Sigmoid colon (tissue), 4 donors: ENCODE data around the gene FMNL2.

Experiments used
- EP300 ChIP-seq, 4 donors: sonication (generic); formaldehyde crosslinking; IDR thresholded peaks; one replicate each; pipeline ENCODE4 v1.6.1; 2017; ENCODE audit warnings: antibody characterized with exemption in 4 of 4
- POLR2A ChIP-seq, 2 donors: fragments of 450-650 bp; IDR thresholded peaks; one replicate each; pipeline ENCODE4 v1.6.1; 2016; ENCODE audit warnings: antibody characterized with exemption in 2 of 2, mild to moderate bottlenecking in 2 of 2, moderate library complexity in 2 of 2
- POLR2AphosphoS5 ChIP-seq, 4 donors: sonication (generic); formaldehyde crosslinking; IDR thresholded peaks; one replicate each; pipeline ENCODE4 v1.6.1; 2017; ENCODE audit warnings: antibody characterized with exemption in 4 of 4
- TF ChIP-seq, protein P1 (sequence below), 4 experiments: fragments of 450-650 bp in 3 of 4; fragments of 200-600 bp in 1 of 4; IDR thresholded peaks; one replicate each; pipeline ENCODE4 v1.5.1; 2016 to 2019; ENCODE audit warnings: antibody characterized with exemption in 4 of 4, mild to moderate bottlenecking in 3 of 4, moderate library complexity in 2 of 4

- TF ChIP-seq, protein P1, sequence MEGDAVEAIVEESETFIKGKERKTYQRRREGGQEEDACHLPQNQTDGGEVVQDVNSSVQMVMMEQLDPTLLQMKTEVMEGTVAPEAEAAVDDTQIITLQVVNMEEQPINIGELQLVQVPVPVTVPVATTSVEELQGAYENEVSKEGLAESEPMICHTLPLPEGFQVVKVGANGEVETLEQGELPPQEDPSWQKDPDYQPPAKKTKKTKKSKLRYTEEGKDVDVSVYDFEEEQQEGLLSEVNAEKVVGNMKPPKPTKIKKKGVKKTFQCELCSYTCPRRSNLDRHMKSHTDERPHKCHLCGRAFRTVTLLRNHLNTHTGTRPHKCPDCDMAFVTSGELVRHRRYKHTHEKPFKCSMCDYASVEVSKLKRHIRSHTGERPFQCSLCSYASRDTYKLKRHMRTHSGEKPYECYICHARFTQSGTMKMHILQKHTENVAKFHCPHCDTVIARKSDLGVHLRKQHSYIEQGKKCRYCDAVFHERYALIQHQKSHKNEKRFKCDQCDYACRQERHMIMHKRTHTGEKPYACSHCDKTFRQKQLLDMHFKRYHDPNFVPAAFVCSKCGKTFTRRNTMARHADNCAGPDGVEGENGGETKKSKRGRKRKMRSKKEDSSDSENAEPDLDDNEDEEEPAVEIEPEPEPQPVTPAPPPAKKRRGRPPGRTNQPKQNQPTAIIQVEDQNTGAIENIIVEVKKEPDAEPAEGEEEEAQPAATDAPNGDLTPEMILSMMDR (IDR thresholded peaks at IDR 0.05), result no peak
- TF ChIP-seq POLR2AphosphoS5 (IDR thresholded peaks at IDR 0.05), result no peak
- no peak for TF ChIP-seq POLR2A (IDR thresholded peaks at IDR 0.05)
- no peak for TF ChIP-seq EP300 (IDR thresholded peaks at IDR 0.05)
These were observed 213.3 kb downstream of the FMNL2 start for GRCh38 chr2:152548111-152548875.
